Loucy (cell line): ENCODE data around the gene XCL2.
A peak's percentile ranks its signal among the peaks of the same experiment; 100 is the strongest.
"Not testable (repeated sequence)": the region's sequence is repeated elsewhere in the genome, so short reads cannot be mapped to it uniquely, and the experiment has no call there.

Source experiments
- H2AFZ ChIP-seq: fragments of 200-600 bp; sonication (generic); 2 replicates; pipeline ENCODE4 v1.6.0; 2016; ENCODE audit warnings: antibody characterized with exemption, mild to moderate bottlenecking, low read length, moderate library complexity
- H3F3A ChIP-seq: fragments of 200-600 bp; 2 replicates; pipeline ENCODE4 v1.6.0; 2016; ENCODE audit warnings: antibody characterized with exemption, low read depth, mild to moderate bottlenecking
- H3K27me3 ChIP-seq: fragments of 200-600 bp; sonication (generic); 2 replicates; pipeline ENCODE4 v1.6.1; 2014; ENCODE audit warnings: low read length, mild to moderate bottlenecking; ENCODE audit not compliant: insufficient read depth, poor library complexity, severe bottlenecking
- H3K36me3 ChIP-seq: fragments of 200-600 bp; sonication (generic); 2 replicates; pipeline ENCODE4 v1.6.1; 2016; ENCODE audit warnings: low read length; ENCODE audit not compliant: insufficient read depth
- H3K4me1 ChIP-seq: fragments of 200-600 bp; sonication (generic); 2 replicates; pipeline ENCODE4 v1.5.1; 2014; ENCODE audit warnings: low read length, mild to moderate bottlenecking; ENCODE audit not compliant: insufficient read depth, poor library complexity, severe bottlenecking
- H3K4me2 ChIP-seq: fragments of 200-600 bp; sonication (generic); 2 replicates; pipeline ENCODE4 v1.6.0; 2014; ENCODE audit warnings: antibody characterized with exemption, low read length, low read depth, mild to moderate bottlenecking; ENCODE audit not compliant: poor library complexity, severe bottlenecking
- H3K4me3 ChIP-seq: fragments of 200-600 bp; sonication (generic); 2 replicates; pipeline ENCODE4 v1.5.1; 2014; ENCODE audit warnings: low read length, mild to moderate bottlenecking, mixed read lengths; ENCODE audit not compliant: poor library complexity, severe bottlenecking
- H3K79me2 ChIP-seq: fragments of 200-600 bp; sonication (generic); 2 replicates; pipeline ENCODE4 v1.6.1; 2014; ENCODE audit warnings: low read length; ENCODE audit not compliant: insufficient read depth
- H3K9ac ChIP-seq: fragments of 200-600 bp; sonication (generic); 2 replicates; pipeline ENCODE4 v1.6.0; 2014; ENCODE audit warnings: mild to moderate bottlenecking, low read depth, low read length, moderate library complexity; ENCODE audit not compliant: poor library complexity, severe bottlenecking
- H3K9me2 ChIP-seq: fragments of 200-600 bp; sonication (generic); replicated peaks from 2 replicates; pipeline ENCODE4 v1.6.1; 2016; ENCODE audit warnings: low read depth, low read length, mixed read lengths
- H3K9me3 ChIP-seq: fragments of 200-600 bp; sonication (generic); 2 replicates; pipeline ENCODE4 v1.6.1; 2014; ENCODE audit warnings: mild to moderate bottlenecking, antibody characterized with exemption, low read length, low read depth; ENCODE audit not compliant: insufficient read depth
- H4K20me1 ChIP-seq: fragments of 200-600 bp; sonication (generic); 2 replicates; pipeline ENCODE4 v1.6.0; 2014; ENCODE audit warnings: antibody characterized with exemption, low read length, mild to moderate bottlenecking; ENCODE audit not compliant: insufficient read depth, poor library complexity, severe bottlenecking
- EZH2phosphoT487 ChIP-seq: fragments of 200-600 bp; IDR thresholded peaks from 2 replicates; pipeline ENCODE4 v1.6.1; 2018; ENCODE audit warnings: antibody characterized with exemption, mild to moderate bottlenecking, moderate library complexity, borderline replicate concordance
- TF ChIP-seq, protein P1 (sequence below): fragments of 200-600 bp; sonication (generic); conservative IDR thresholded peaks from 2 replicates; pipeline ENCODE4 v1.5.1; 2014; ENCODE audit warnings: mild to moderate bottlenecking, antibody characterized with exemption, low read length

XCL2 gene, protein sequence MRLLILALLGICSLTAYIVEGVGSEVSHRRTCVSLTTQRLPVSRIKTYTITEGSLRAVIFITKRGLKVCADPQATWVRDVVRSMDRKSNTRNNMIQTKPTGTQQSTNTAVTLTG

DNA sequence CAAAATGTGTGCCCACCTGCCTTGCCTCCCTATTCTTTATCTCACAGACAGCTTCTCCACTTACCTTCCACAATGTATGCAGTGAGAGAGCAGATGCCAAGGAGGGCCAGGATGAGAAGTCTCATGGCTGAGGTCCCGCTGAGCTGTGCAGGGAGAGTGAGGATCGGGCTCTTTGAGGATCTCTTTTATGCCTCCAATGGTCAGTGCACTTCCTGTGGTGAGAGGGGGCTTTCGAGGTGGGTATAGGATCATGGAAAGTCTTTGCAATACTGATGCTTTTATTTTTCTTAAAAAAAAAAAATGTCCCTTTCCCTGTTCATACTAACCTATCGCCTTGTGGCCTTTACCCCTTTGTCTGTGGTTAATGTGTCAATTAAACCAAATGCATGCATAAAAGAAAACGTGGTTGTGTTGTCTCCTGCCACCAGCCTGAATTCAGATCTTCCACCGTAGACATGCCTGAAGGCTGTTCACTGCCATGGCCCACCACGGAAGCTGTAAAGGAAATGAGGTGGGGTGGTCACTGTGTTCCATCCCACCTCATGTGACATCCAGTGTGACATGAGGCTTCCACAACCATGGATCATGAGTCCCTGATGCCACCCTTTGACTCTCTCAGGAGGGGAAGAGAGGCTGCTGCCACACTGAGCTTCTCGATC is at the start of gene XCL2:
Gene XCL2 (minus strand): TSS at position 158 of the 659 bp plus-strand sequence. CDS start 33 bp downstream, at position 125.
- H4K20me1 ChIP-seq, H3K9me3 ChIP-seq, H3K36me3 ChIP-seq, H2AFZ ChIP-seq, H3K4me3 ChIP-seq, H3K9me2 ChIP-seq, H3K27me3 ChIP-seq, H3K79me2 ChIP-seq, H3F3A ChIP-seq: not testable (repeated sequence)
- Histone ChIP-seq H3K9ac (peak within 1 kb of the TSS; percentile 58), H3K4me1 (peaks cover 13% of the 10 kb centered on the region), H3K4me2 (peak within 1 kb of the TSS; percentile 63)

DNA sequence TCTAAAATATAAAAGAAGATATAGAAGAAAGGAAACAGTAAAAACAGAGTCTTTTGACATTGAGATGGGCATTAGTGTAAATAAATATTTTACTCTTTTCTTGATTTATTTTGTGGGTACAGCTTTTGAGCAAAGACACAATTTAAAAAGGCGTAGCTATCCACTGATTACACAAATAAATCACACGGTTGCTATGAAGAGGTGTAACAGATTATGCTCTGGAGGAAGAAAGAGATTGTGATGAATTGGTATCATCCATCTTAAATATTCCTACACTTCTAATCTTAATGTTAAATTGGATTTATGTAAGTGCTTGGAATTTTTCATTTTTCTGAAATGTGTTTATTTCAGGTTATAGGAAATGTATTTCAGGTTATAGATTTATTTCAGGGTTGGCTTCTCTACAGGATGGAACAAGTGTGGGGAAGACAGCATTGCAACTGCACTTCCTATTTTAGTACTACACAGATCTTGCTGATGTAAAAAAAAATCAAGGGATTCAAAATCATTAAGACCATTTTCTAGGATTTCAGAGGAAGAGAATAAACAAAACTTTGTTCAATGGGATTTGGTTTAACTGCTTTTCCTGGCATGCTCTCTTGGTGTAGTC is 47.9 kb upstream of the XCL2 start:
- no peak for TF ChIP-seq EZH2phosphoT487
- TF ChIP-seq, protein P1, sequence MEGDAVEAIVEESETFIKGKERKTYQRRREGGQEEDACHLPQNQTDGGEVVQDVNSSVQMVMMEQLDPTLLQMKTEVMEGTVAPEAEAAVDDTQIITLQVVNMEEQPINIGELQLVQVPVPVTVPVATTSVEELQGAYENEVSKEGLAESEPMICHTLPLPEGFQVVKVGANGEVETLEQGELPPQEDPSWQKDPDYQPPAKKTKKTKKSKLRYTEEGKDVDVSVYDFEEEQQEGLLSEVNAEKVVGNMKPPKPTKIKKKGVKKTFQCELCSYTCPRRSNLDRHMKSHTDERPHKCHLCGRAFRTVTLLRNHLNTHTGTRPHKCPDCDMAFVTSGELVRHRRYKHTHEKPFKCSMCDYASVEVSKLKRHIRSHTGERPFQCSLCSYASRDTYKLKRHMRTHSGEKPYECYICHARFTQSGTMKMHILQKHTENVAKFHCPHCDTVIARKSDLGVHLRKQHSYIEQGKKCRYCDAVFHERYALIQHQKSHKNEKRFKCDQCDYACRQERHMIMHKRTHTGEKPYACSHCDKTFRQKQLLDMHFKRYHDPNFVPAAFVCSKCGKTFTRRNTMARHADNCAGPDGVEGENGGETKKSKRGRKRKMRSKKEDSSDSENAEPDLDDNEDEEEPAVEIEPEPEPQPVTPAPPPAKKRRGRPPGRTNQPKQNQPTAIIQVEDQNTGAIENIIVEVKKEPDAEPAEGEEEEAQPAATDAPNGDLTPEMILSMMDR = no peak

DNA sequence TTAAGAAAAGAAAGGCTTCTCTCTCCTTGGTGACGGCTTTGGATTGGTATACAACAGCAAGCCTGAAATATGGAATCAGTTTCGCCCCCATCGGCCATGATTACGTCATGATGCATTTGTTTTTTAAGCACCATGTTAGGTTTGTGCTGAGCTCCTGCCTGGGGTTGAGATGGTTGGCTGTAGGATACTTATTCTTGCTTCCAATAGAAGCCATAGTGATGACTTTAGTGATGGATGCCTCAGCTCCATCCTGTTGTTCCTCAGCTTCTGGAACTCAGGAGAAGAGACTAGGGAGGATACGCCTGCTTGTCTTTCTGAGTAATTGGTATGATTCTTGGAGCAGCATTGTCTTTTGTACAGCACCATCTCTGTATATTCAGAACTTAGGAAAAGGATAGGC is 47.3 kb upstream of the XCL2 start:
- Histone ChIP-seq H3F3A (no peaks in the 10 kb centered on the region), H3K4me3 (no peak overlapping the region), H4K20me1 (no peaks in the 10 kb centered on the region), H3K9ac (no peak overlapping the region), H3K9me2 (no peaks in the 10 kb centered on the region), H3K4me2 (no peak overlapping the region), H3K36me3 (no peaks in the 10 kb centered on the region), H3K79me2 (no peaks in the 10 kb centered on the region), H2AFZ (no peak overlapping the region), H3K27me3 (no peaks in the 10 kb centered on the region), H3K9me3 (no peaks in the 10 kb centered on the region), H3K4me1 (peaks cover 4% of the 10 kb centered on the region)
- TF ChIP-seq, protein P1 = no peak
- TF ChIP-seq EZH2phosphoT487 = no peak

More for the DNA sequence above, 47.9 kb upstream of the XCL2 start:
- Histone ChIP-seq H3K36me3 (no peaks in the 10 kb centered on the region), H3K79me2 (no peaks in the 10 kb centered on the region), H3K27me3 (no peaks in the 10 kb centered on the region), H3K4me3 (no peak overlapping the region), H3K4me1 (peaks cover 4% of the 10 kb centered on the region), H3F3A (no peaks in the 10 kb centered on the region), H4K20me1 (no peaks in the 10 kb centered on the region), H3K9ac (no peak overlapping the region), H3K9me2 (no peaks in the 10 kb centered on the region), H3K9me3 (no peaks in the 10 kb centered on the region), H3K4me2 (no peak overlapping the region), H2AFZ (no peak overlapping the region)

DNA sequence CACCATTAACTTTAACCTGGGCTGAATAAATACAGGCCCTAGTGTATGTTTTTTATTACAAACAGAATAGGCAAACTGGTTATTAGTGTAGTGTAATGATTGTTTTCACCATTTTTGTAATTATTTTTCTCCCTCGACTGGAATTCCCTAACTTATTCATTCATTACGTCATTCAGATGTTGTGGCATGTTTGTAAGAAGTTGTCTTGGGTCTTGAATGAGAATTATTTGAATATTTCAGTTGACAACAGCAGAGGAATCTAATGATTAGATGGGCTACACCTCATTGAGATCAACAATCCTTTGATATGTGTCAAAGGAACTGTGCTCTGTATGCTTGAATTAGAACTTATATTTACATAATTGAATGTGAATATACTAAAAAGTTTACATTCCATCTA is 45.4 kb upstream of the XCL2 start:
- H3K79me2 ChIP-seq = no peaks in the 10 kb centered on the region
- no peaks in the 10 kb centered on the region for H3K36me3 ChIP-seq
- H3K4me2 ChIP-seq = no peak overlapping the region
- no peaks in the 10 kb centered on the region for H4K20me1 ChIP-seq
- no peaks in the 10 kb centered on the region for H3F3A ChIP-seq
- H3K9me2 ChIP-seq = no peaks in the 10 kb centered on the region
- H3K27me3 ChIP-seq = no peaks in the 10 kb centered on the region
- H3K4me3 ChIP-seq = no peak overlapping the region
- H3K4me1 ChIP-seq = no peaks in the 10 kb centered on the region
- H2AFZ ChIP-seq = no peak overlapping the region
- no peak for TF ChIP-seq EZH2phosphoT487
- no peak overlapping the region for H3K9ac ChIP-seq
- H3K9me3 ChIP-seq = no peaks in the 10 kb centered on the region
